ENCODE data around the gene LOXL1. TPM values are rescaled to one million over a fixed set of nuclear protein-coding genes. Genes with fewer than 3 reads are reported as not detected.
A peak's percentile ranks its signal among the peaks of the same experiment; 100 is the strongest.

LOXL1 gene
- total and polyA plus RNA-seq, 11 donors, result 20.7 to 79.5 (median 30.4) TPM

DNA sequence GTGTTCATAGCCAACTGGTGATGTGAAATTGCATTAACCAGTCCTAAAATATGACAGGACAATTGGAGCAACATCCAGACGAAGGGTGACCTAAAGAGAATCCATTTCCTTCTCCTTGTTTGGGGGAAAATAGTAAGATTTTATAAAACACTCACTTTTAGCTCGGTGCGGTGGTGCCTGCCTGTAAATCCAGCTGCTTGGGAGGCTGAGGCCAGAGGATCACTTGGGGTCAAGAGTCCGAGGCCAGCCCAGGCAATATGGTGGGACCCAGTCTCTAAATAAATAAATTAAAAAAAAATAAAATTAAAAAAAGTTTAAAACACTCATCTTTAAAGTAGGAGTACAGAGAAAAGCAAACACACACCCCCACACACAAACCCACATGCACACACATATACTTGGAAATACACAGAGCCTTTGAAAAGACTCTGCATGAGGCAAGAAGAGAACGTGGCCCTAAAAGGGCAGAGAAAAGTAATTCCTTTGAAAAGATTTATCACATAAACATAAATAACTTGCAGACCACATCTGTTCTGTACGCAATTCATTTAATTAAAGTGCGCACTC is 14.1 kb upstream of the LOXL1 start:
- H3K4me3 ChIP-seq, result no peak overlapping the region
- TF ChIP-seq, protein P1, sequence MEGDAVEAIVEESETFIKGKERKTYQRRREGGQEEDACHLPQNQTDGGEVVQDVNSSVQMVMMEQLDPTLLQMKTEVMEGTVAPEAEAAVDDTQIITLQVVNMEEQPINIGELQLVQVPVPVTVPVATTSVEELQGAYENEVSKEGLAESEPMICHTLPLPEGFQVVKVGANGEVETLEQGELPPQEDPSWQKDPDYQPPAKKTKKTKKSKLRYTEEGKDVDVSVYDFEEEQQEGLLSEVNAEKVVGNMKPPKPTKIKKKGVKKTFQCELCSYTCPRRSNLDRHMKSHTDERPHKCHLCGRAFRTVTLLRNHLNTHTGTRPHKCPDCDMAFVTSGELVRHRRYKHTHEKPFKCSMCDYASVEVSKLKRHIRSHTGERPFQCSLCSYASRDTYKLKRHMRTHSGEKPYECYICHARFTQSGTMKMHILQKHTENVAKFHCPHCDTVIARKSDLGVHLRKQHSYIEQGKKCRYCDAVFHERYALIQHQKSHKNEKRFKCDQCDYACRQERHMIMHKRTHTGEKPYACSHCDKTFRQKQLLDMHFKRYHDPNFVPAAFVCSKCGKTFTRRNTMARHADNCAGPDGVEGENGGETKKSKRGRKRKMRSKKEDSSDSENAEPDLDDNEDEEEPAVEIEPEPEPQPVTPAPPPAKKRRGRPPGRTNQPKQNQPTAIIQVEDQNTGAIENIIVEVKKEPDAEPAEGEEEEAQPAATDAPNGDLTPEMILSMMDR (IDR thresholded peaks at IDR 0.05), result no peak
- TF ChIP-seq POLR2A (IDR thresholded peaks at IDR 0.05), result no peak
- H3K27ac ChIP-seq, result no peak overlapping the region
- intact Hi-C loops (cut with DNase I), result loop anchor here in 1 of 10 donors (5.0 to 10.0 kb wide), 2 partner anchors 40 to 127 kb away; partner anchors contain the start of gene TBC1D21
- 77 to 89% (median 79%) methylated on average over 7 of the region's 7 CpGs for WGBS, 4 donors
- peaks cover 0 to 7% (median 0%) of the 10 kb centered on the region in 12 donors for H3K9me3 ChIP-seq
- H3K36me3 ChIP-seq, result no peaks in the 10 kb centered on the region
- ATAC-seq (no peak), DNase-seq (no peak)
- no peaks in the 10 kb centered on the region for H3K27me3 ChIP-seq
- H3K4me1 ChIP-seq, result peaks cover 0 to 19% (median 5%) of the 10 kb centered on the region in 12 donors

DNA sequence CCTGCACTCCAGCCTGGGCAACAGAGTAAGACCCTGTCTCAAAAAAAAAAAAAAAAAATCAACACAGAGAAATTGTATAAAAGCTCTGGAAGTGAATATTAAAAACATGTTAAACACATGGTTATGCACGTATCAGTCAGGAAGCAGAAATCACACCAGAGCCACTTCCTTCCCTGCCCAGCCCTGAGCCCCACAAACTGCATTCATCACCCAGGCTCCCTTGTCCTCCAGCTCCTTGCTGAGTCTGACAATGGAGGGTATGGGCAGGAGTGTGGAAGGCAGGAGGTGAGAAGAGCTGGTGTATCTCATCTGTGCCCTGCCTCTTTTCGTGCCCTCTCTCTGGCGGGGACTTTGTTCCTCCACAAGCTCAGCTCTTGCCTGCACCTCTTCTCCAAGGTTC is 12.1 kb upstream of the LOXL1 start:
- Histone ChIP-seq H3K27ac (no peak overlapping the region), H3K27me3 (no peaks in the 10 kb centered on the region), H3K36me3 (no peaks in the 10 kb centered on the region), H3K4me3 (no peak overlapping the region), H3K4me1 (peaks cover 0 to 9% (median 0%) of the 10 kb centered on the region in 12 donors), H3K9me3 (peaks cover 0 to 7% (median 0%) of the 10 kb centered on the region in 12 donors)
- intact Hi-C loops (cut with DNase I), result loop anchor here in 1 of 10 donors (5.0 to 10.0 kb wide), 2 partner anchors 42 to 129 kb away; partner anchors contain the start of gene TBC1D21
- ATAC-seq (peak in 1 of 4 donors; percentile 28), DNase-seq (no peak)
- no peak for TF ChIP-seq POLR2A (IDR thresholded peaks at IDR 0.05)
- TF ChIP-seq, protein P1 (IDR thresholded peaks at IDR 0.05), result no peak
- 66 to 80% (median 69%) methylated on average over 3 of the region's 3 CpGs for WGBS, 4 donors

DNA sequence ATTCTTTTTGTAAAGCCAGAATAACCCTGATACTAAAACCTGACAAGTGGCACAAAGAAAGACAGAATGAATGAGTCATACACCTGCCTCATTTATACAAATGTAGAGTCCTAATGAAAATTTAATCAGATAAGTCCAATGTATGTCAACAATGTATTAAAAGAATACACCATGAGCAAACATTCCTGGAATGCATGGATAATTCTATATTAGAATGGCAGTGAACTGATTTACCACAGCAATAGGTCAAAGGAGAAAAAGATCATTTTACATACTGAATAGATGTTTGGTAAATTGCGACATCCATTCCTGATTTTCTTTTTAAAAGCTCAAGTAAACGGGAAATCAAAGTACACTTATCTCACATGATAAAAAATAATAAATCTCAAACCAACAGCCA is 11.2 kb upstream of the LOXL1 start:
- 87 to 90% (median 87%) methylated on average over 2 of the region's 2 CpGs for WGBS, 4 donors
- no peak overlapping the region for H3K27ac ChIP-seq
- peaks cover 0 to 15% (median 0%) of the 10 kb centered on the region in 12 donors for H3K4me1 ChIP-seq
- TF ChIP-seq POLR2A (IDR thresholded peaks at IDR 0.05), result no peak
- TF ChIP-seq, protein P1 (IDR thresholded peaks at IDR 0.05), result no peak
- no peaks in the 10 kb centered on the region for H3K36me3 ChIP-seq
- DNase-seq, result no peak
- H3K9me3 ChIP-seq, result peaks cover 0 to 7% (median 0%) of the 10 kb centered on the region in 12 donors
- intact Hi-C loops (cut with DNase I), result loop anchor here in 1 of 10 donors (10.0 kb wide), 1 partner anchor 130 kb away; no protein-coding TSS in a partner anchor
- ATAC-seq, result no peak
- no peak overlapping the region for H3K4me3 ChIP-seq
- no peaks in the 10 kb centered on the region for H3K27me3 ChIP-seq

DNA sequence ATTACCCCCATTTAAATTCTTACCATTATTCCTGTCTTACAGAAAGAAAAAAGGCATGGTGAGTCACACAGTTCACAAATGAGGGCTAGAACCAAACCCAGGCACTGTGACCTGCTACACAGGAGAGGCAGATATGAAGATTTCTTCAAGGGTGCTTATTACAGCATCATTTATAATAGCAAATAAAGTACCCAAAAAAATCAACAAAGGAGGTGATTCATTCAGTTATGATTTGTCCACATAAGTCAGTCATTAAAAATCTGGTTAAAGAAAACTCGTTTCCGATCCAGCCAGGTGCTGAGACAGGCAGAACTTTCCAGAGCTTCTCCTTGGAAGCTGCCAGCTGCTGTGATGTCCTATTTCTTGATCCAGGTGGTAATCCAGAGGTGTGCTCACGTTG is 7.5 kb upstream of the LOXL1 start:
- no peak for DNase-seq
- ATAC-seq, result no peak
- Histone ChIP-seq H3K4me3 (no peak overlapping the region), H3K36me3 (no peaks in the 10 kb centered on the region), H3K27ac (no peak overlapping the region), H3K4me1 (peaks cover 20 to 49% (median 33%) of the 10 kb centered on the region in 12 donors), H3K27me3 (no peaks in the 10 kb centered on the region), H3K9me3 (peaks cover 0 to 7% (median 0%) of the 10 kb centered on the region in 12 donors)
- WGBS, 4 donors, result 94 to 100% (median 97%) methylated on average over 3 of the region's 3 CpGs
- TF ChIP-seq POLR2A (IDR thresholded peaks at IDR 0.05), result no peak
- TF ChIP-seq, protein P1 (IDR thresholded peaks at IDR 0.05), result no peak
- intact Hi-C loops (cut with DNase I), result loop anchor here in 1 of 10 donors (10.0 kb wide), 1 partner anchor 134 kb away; no protein-coding TSS in a partner anchor

Measured in heart left ventricle (tissue), 16 donors.